H1 (cell line): ENCODE results near the gene SLC25A21. TPM values are rescaled to one million over a fixed set of nuclear protein-coding genes. Genes with fewer than 3 reads are reported as not detected.

Experiments used
- CTCF ChIA-PET: fragments of 300-600 bp; sonication (Branson Sonifier 250); formaldehyde crosslinking; loops from one replicate; lab custom pipeline; 2021; ENCODE audit not compliant: partially characterized antibody; lab: Charles Lee
- POLR2A ChIA-PET: fragments of 300-600 bp; sonication (Branson Sonifier 250); formaldehyde crosslinking; loops from one replicate; lab custom pipeline; 2021; ENCODE audit warnings: inconsistent platforms; ENCODE audit not compliant: partially characterized antibody; lab: Charles Lee
- DNase-seq, 2 experiments: peaks; one replicate each; pipeline versions ENCODE4 v3.0.0 to v3.0.0-alpha.2; 2010 to 2022; ENCODE audit warnings: low spot score in 2 of 2, low read depth in 1 of 2, mixed read lengths in 1 of 2
- FAIRE-seq: peaks from 2 replicates; lab custom pipeline; 2011; peaks lifted over from hg19 to GRCh38; lab: Jason Lieb, UNC
- H2AFZ ChIP-seq: 2 replicates; pipeline ENCODE4 v1.8.1; 2012; ENCODE audit warnings: low read length, inconsistent platforms
- H2AK5ac ChIP-seq: 2 replicates; pipeline ENCODE4 v1.6.1; 2013; ENCODE audit warnings: low read depth, low read length
- H2BK120ac ChIP-seq: replicated peaks from 2 replicates; pipeline ENCODE3; 2013; ENCODE audit warnings: low read depth, low read length, inconsistent platforms
- H2BK12ac ChIP-seq: 2 replicates; pipeline ENCODE4 v1.6.1; 2013; ENCODE audit warnings: low read depth, low read length
- H2BK15ac ChIP-seq: 2 replicates; pipeline ENCODE4 v1.6.1; 2013; ENCODE audit warnings: low read length
- H2BK20ac ChIP-seq: 2 replicates; pipeline ENCODE4 v1.6.1; 2013; ENCODE audit warnings: low read length
- H2BK5ac ChIP-seq: 2 replicates; pipeline ENCODE4 v1.6.1; 2013; ENCODE audit warnings: low read depth, low read length
- H3K14ac ChIP-seq: 2 replicates; pipeline ENCODE4 v1.6.1; 2013; ENCODE audit warnings: inconsistent platforms; ENCODE audit not compliant: insufficient read length
- H3K18ac ChIP-seq: 2 replicates; pipeline ENCODE4 v1.6.1; 2013; ENCODE audit warnings: low read length; ENCODE audit errors: extremely low read depth
- H3K23ac ChIP-seq: 2 replicates; pipeline ENCODE4 v1.6.1; 2013; ENCODE audit warnings: inconsistent platforms; ENCODE audit not compliant: insufficient read length
- H3K23me2 ChIP-seq: 2 replicates; pipeline ENCODE4 v1.6.1; 2013; ENCODE audit warnings: low read depth, low read length
- H3K27ac ChIP-seq: 2 replicates; pipeline ENCODE4 v1.6.1; 2011; ENCODE audit warnings: low read depth, low read length, inconsistent platforms
- H3K27me3 ChIP-seq, 4 experiments: replicated peaks in 1 of 4; 1 replicate in 1 of 4; 2 replicates in 3 of 4; pipeline versions ENCODE4 v1.6.1 to v1.8.1; 2011 to 2013; ENCODE audit warnings: low read length in 3 of 4, mild to moderate bottlenecking in 3 of 4, inconsistent platforms in 2 of 4, mixed read lengths in 2 of 4, moderate library complexity in 1 of 4; ENCODE audit not compliant: control insufficient read depth in 3 of 4, insufficient read depth in 3 of 4; ENCODE audit errors: extremely low read depth in 1 of 4
- H3K36me3 ChIP-seq, 4 experiments: 2 replicates each; pipeline versions ENCODE4 v1.6.1 to v1.8.1; 2011 to 2013; ENCODE audit warnings: mild to moderate bottlenecking in 4 of 4, low read length in 3 of 4, moderate library complexity in 2 of 4, control low read depth in 1 of 4, inconsistent platforms in 1 of 4; ENCODE audit not compliant: insufficient read depth in 4 of 4, control insufficient read depth in 2 of 4
- H3K4ac ChIP-seq: replicated peaks from 2 replicates; pipeline ENCODE3; 2013; ENCODE audit warnings: low read length, low read depth, mixed read lengths, inconsistent platforms; ENCODE audit not compliant: insufficient read length
- H3K4me1 ChIP-seq, 4 experiments: replicated peaks in 1 of 4; 1 replicate in 1 of 4; 2 replicates in 3 of 4; pipeline versions ENCODE4 v1.6.1 to v1.8.1; 2011 to 2013; ENCODE audit warnings: low read length in 3 of 4, inconsistent platforms in 2 of 4, mixed read lengths in 1 of 4; ENCODE audit not compliant: insufficient read depth in 4 of 4, control insufficient read depth in 3 of 4
- H3K4me2 ChIP-seq, 2 experiments: 2 replicates each; pipeline versions ENCODE4 v1.6.1 to v1.8.1; 2011 to 2013; ENCODE audit warnings: low read depth in 2 of 2, low read length in 2 of 2, control low read depth in 1 of 2, inconsistent platforms in 1 of 2, mild to moderate bottlenecking in 1 of 2; ENCODE audit not compliant: insufficient read depth in 1 of 2
- H3K4me3 ChIP-seq, 4 experiments: fragments of 200-600, 300-600 bp in 1 of 4; sonication (generic), shearing (Covaris generic), sonication (Bioruptor Twin) in 1 of 4; 2 replicates each; pipeline versions ENCODE4 v1.5.1 to v1.8.1; 2011 to 2016; ENCODE audit warnings: low read length in 4 of 4, low read depth in 3 of 4, control low read depth in 2 of 4, inconsistent platforms in 2 of 4, mild to moderate bottlenecking in 2 of 4, mixed read lengths in 1 of 4, moderate library complexity in 1 of 4; ENCODE audit not compliant: insufficient read depth in 2 of 4; ENCODE audit errors: extremely low read depth in 1 of 4
- H3K56ac ChIP-seq: replicated peaks from 2 replicates; pipeline ENCODE3; 2013; ENCODE audit warnings: low read depth, mild to moderate bottlenecking, mixed read lengths, low read length, inconsistent platforms; ENCODE audit not compliant: insufficient read length
- H3K79me1 ChIP-seq: 2 replicates; pipeline ENCODE4 v1.6.1; 2013; ENCODE audit warnings: low read depth, low read length, control low read depth
- H3K79me2 ChIP-seq, 2 experiments: 2 replicates each; pipeline versions ENCODE4 v1.6.1 to v1.8.1; 2012 to 2013; ENCODE audit warnings: low read length in 2 of 2, mild to moderate bottlenecking in 2 of 2, inconsistent platforms in 1 of 2; ENCODE audit not compliant: insufficient read depth in 2 of 2, control insufficient read depth in 1 of 2
- H3K9ac ChIP-seq, 4 experiments: replicated peaks in 1 of 4; 1 replicate in 1 of 4; 2 replicates in 3 of 4; pipeline versions ENCODE4 v1.6.1 to v1.8.1; 2011 to 2013; ENCODE audit warnings: low read depth in 3 of 4, low read length in 3 of 4, control low read depth in 2 of 4, mild to moderate bottlenecking in 2 of 4, moderate library complexity in 2 of 4, inconsistent platforms in 1 of 4; ENCODE audit errors: extremely low read depth in 1 of 4
- H3K9me3 ChIP-seq, 2 experiments: 2 replicates each; pipeline versions ENCODE4 v1.6.1 to v1.8.1; 2012 to 2013; ENCODE audit warnings: mild to moderate bottlenecking in 2 of 2, moderate library complexity in 2 of 2, control low read depth in 1 of 2, inconsistent platforms in 1 of 2, low read depth in 1 of 2, low read length in 1 of 2, mixed read lengths in 1 of 2; ENCODE audit not compliant: insufficient read depth in 2 of 2
- H4K20me1 ChIP-seq, 2 experiments: replicated peaks in 1 of 2; 2 replicates each; pipeline versions ENCODE3 to v1.8.1; 2011 to 2013; ENCODE audit warnings: inconsistent platforms in 2 of 2, low read length in 2 of 2, mild to moderate bottlenecking in 1 of 2; ENCODE audit not compliant: insufficient read depth in 2 of 2, control insufficient read depth in 1 of 2
- H4K5ac ChIP-seq: 2 replicates; pipeline ENCODE4 v1.6.1; 2013; ENCODE audit warnings: low read length, low read depth, mixed read lengths, inconsistent platforms; ENCODE audit not compliant: insufficient read length
- H4K8ac ChIP-seq: 2 replicates; pipeline ENCODE4 v1.8.0; 2013; ENCODE audit warnings: mild to moderate bottlenecking, moderate library complexity, low read length, inconsistent platforms; ENCODE audit not compliant: insufficient read depth; ENCODE audit errors: extremely low read depth
- H4K91ac ChIP-seq: replicated peaks from 2 replicates; pipeline ENCODE3; 2013; ENCODE audit warnings: low read length, mixed read lengths, inconsistent platforms; ENCODE audit not compliant: insufficient read length
- CREB1 ChIP-seq: IDR thresholded peaks from 2 replicates; pipeline ENCODE4 v1.6.1; 2012; ENCODE audit warnings: inconsistent platforms
- RXRA ChIP-seq: IDR thresholded peaks from 2 replicates; pipeline ENCODE4 v1.6.1; 2011; ENCODE audit warnings: low read depth, mild to moderate bottlenecking, low read length, moderate library complexity; ENCODE audit not compliant: insufficient read depth
- SRF ChIP-seq: IDR thresholded peaks from 2 replicates; pipeline ENCODE4 v1.6.1; 2011; ENCODE audit warnings: mild to moderate bottlenecking, low read depth, low read length, moderate library complexity
- TEAD4 ChIP-seq: IDR thresholded peaks from 2 replicates; pipeline ENCODE4 v1.6.1; 2012; ENCODE audit warnings: low read depth, low read length, inconsistent platforms, mixed read lengths
- WGBS, 2 experiments: shearing (Covaris generic) in 1 of 2; methylation state at CpG; one replicate each; pipeline versions ENCODE4 v1.1.6 to v1.1.7; 2013 to 2015; ENCODE audit warnings: low lambda C conversion rate in 2 of 2, mixed read lengths in 2 of 2, inconsistent platforms in 1 of 2, low coverage in 1 of 2, missing lambda C conversion rate in 1 of 2; ENCODE audit not compliant: insufficient replicate concordance in 2 of 2, insufficient coverage in 1 of 2, insufficient read length in 1 of 2; ENCODE audit errors: extremely low coverage in 1 of 2, missing lambda C conversion rate in 1 of 2; 5-methylcytosine and 5-hydroxymethylcytosine counted together
- polyA plus RNA-seq, 7 experiments: library from polyadenylated mRNA; depleted of rRNA in 3 of 7; stranded (reverse) in 5 of 7; unstranded in 2 of 7; fragments of >200 nt in 5 of 7; fragments of 200-250 nt in 2 of 7; gene quantifications; 1 replicate in 5 of 7; 2 replicates in 1 of 7; 4 replicates in 1 of 7; pipeline versions ENCODE4 v1.2.1 to v1.2.3, GENCODE V29; 2011 to 2013; ENCODE audit warnings: missing spikeins in 2 of 7, mixed read lengths in 2 of 7
- total RNA-seq: library from RNA; stranded (reverse); fragmentation: NEBNext Ultra II Directional; extraction: Animal tissue kit (Norgen Biotek cat#: 25700); gene quantifications from 2 replicates; pipeline ENCODE4 v1.2.1, GENCODE V29; 2021

SLC25A21 gene
- total and polyA plus RNA-seq, 2 of the 8 experiments (the other 6 are each of a cell fraction or from before 2014, with no cell fraction given): 6.9 to 15.7 TPM

DNA sequence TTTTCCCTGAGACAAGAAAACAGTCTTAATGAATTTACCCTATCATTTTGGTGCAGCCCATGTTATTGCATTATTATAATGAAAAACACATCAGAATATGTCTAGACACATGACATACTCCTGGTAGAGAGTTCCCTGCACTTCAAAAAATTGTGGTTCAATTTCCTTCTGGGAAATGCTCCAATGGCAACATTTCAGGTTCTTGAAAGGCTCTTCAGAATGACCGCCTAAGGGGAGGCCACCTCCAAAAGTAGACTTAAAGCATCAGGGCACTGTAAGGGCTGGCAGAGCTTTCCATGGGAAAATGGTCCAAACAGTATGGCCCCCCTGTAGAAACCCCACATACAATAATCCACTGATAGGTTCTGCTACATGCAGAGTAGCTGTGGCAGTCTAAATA, 110.7 kb downstream of the SLC25A21 start:
- no peak overlapping the region for H4K91ac ChIP-seq
- H2BK120ac ChIP-seq: no peak overlapping the region
- H3K79me2 ChIP-seq: no peaks in the 10 kb centered on the region
- peaks cover 0 to 6% (median 1%) of the 10 kb centered on the region in 4 experiments; a peak in 3 of 7 replicates for H3K4me1 ChIP-seq
- H2BK12ac ChIP-seq: no peak overlapping the region
- H4K20me1 ChIP-seq: no peaks in the 10 kb centered on the region
- H2BK5ac ChIP-seq: no peak overlapping the region
- 100% methylated on average over 1 of the region's 1 CpG; no CpG with 5 or more reads in 1 of the 2 experiments for WGBS, 2 experiments
- no peak overlapping the region for H3K18ac ChIP-seq
- no peak overlapping the region for H4K8ac ChIP-seq
- no peak overlapping the region for H3K14ac ChIP-seq
- H2BK20ac ChIP-seq: no peak overlapping the region
- CTCF ChIA-PET: no interaction called here
- no peak overlapping the region for H3K23ac ChIP-seq
- POLR2A ChIA-PET: no interaction called here
- H3K4me2 ChIP-seq: no peak overlapping the region
- no peaks in the 10 kb centered on the region for H3K36me3 ChIP-seq
- H3K4me3 ChIP-seq: no peak overlapping the region
- no peak overlapping the region for H2BK15ac ChIP-seq
- no peaks in the 10 kb centered on the region for H3K79me1 ChIP-seq
- H3K23me2 ChIP-seq: no peaks in the 10 kb centered on the region
- H3K27ac ChIP-seq: no peak overlapping the region
- no peak overlapping the region for H4K5ac ChIP-seq
- no peak overlapping the region for H3K4ac ChIP-seq
- TF ChIP-seq CREB1: no peak
- no peak for TF ChIP-seq RXRA
- no peak for TF ChIP-seq TEAD4
- TF ChIP-seq SRF: no peak
- no peak overlapping the region for H2AK5ac ChIP-seq
- no peak overlapping the region for H2AFZ ChIP-seq
- H3K9me3 ChIP-seq: no peaks in the 10 kb centered on the region
- H3K27me3 ChIP-seq: no peaks in the 10 kb centered on the region
- FAIRE-seq: no peak
- H3K56ac ChIP-seq: no peak overlapping the region
- no peak overlapping the region for H3K9ac ChIP-seq
- no peak for DNase-seq
